Astrocyte (in vitro differentiated cells and primary cell): ENCODE results near the gene GAS6.

Source experiments
- CTCF ChIP-seq: IDR thresholded peaks from 2 replicates; pipeline ENCODE4 v1.5.1; 2011; ENCODE audit warnings: low read depth, mild to moderate bottlenecking, inconsistent platforms, low read length, moderate library complexity; ENCODE audit not compliant: insufficient read depth
- EZH2 ChIP-seq: IDR thresholded peaks from 2 replicates; pipeline ENCODE4 v1.6.1; 2012; ENCODE audit warnings: mild to moderate bottlenecking, low read length, inconsistent platforms; ENCODE audit not compliant: insufficient read depth

DNA sequence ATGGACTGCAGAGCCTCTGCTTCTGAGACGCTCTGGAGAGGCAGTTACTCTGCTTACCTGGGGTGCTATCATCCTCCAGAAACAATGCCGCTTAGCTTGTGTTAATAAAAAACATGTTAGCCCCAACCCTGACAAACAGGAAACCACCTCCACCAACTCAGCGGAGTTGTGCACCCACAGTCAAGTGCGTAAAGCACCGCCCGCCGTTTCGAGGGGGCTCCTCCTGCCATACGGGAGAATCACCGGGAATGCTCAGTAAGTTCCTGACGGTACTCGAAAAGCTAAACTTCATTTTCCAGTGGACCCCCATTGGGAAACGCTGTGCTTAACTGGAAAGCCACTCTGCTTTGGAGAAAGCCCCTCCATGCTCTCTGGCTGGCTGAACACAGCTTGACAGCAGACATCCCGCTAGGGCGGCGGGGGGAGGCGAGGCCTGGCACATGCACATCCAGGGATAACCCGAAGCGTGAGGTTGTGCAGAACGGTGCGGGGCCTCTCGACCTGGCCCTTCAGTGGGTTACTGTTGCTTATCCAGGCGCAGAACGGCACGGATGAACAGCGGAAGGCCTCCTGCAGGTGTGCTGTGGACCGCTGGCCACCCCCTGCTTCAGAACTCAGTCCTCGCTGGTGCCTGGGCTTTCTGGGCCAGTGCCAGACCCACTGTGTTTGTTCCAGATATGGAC lies 17.1 kb downstream of the GAS6 start:
- TF ChIP-seq CTCF (no peak), EZH2 (no peak)
